ENCODE results near the gene TTC13. TPM values are rescaled to one million over a fixed set of nuclear protein-coding genes. Genes with fewer than 3 reads are reported as not detected.
A peak's percentile ranks its signal among the peaks of the same experiment; 100 is the strongest.

The TTC13 gene
- total and polyA plus RNA-seq, 10 of the 15 experiments (the other 5 are each of a cell fraction or from before 2014, with no cell fraction given), result 5.8 to 30.8 (median 18.5) TPM

DNA sequence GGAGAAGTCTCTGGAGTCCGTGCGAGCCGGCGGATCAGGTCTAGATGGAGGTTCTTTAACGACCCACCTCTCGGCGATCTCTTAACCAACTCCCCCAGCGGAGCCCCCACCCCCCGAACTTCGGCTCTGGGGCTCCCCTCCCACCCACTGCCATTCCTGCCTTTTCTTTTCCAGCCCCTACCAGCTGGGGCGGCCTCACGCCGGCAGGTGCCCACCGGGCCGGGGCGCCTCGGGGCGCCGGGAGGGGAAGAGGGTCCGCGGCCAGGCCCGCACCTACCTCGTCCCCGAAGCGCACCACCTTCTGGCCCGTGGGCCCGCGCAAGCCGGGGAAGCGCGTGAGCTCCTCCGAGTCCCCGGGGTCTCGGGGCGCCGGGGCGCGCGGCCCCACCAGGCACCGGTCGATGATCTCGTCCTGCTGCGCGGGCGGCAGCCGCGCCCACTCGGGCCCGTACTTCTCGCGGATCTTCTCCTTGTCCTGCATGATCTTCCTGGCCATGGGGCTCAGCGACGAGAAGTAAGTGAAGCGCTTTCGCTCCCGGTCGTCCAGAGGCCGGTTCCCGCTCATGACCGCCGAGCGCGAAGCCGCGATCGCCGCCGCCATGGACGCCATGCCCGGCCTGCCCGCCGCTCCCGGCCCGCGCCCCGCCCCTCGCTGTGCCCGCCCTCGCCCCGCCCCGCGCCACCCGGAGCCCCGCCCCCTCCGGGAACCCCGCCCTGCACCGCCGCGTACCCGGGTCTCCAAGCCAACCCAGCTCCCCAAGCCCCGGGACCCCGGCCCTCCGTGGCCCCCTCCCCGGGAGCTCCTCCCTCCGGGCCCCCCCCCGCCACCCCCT is 110.5 kb downstream of the TTC13 start, which contains the start of gene C1orf198 (continued):
- TF ChIP-seq CREM (IDR thresholded peaks at IDR 0.05; ENCODE audit: low read depth), result no peak
- peak; percentile 71 for TF ChIP-seq GATAD2B (conservative IDR thresholded peaks at IDR 0.05; ENCODE audit: low read depth)
- TF ChIP-seq EZH2 (IDR thresholded peaks at IDR 0.05; ENCODE audit: borderline replicate concordance, control insufficient read depth, low read depth, low read length), result no peak
- peak; percentile 74 for TF ChIP-seq POLR2A (IDR thresholded peaks at IDR 0.05; ENCODE audit: low read depth, low read length)
- TF ChIP-seq RB1 (IDR thresholded peaks at IDR 0.05; ENCODE audit: borderline replicate concordance), result 0 out of 2 replicates have a peak, but pooled peaks have one; percentile 68
- peak; percentile 31; the same call in 1 of the 2 replicates for TF ChIP-seq NR2F1 (conservative IDR thresholded peaks at IDR 0.05)
- TF ChIP-seq STAT3 (IDR thresholded peaks at IDR 0.05; ENCODE audit: low read depth, low read length), result no peak
- TF ChIP-seq BHLHE40 (IDR thresholded peaks at IDR 0.05; ENCODE audit: borderline replicate concordance in 1 of 2, low read depth in 2 of 2, low read length in 1 of 2), result peak in 1 of 2 experiments; percentile 24; a peak in 2 of 4 replicates
- TF ChIP-seq POLR2AphosphoS2 (IDR thresholded peaks at IDR 0.05; ENCODE audit: low read depth, low read length), result no peak
- TF ChIP-seq PAX5 (IDR thresholded peaks at IDR 0.05; ENCODE audit: borderline replicate concordance, low read depth, low read length), result no peak
- TF ChIP-seq SP1 (IDR thresholded peaks at IDR 0.05; ENCODE audit: low read depth, low read length), result no peak
- TF ChIP-seq TAF1 (IDR thresholded peaks at IDR 0.05; ENCODE audit: borderline replicate concordance, low read depth, low read length), result 0 out of 2 replicates have a peak, but pooled peaks have one; percentile 30
- TF ChIP-seq RFX5 (IDR thresholded peaks at IDR 0.05; ENCODE audit: low read depth, low read length), result no peak
- peak; percentile 66 for TF ChIP-seq IKZF1 (conservative IDR thresholded peaks at IDR 0.05)
- peak; percentile 92 for TF ChIP-seq YY1 (IDR thresholded peaks at IDR 0.05; ENCODE audit: low read depth, low read length)
- TF ChIP-seq DPF2 (IDR thresholded peaks at IDR 0.05), result 0 out of 2 replicates have a peak, but pooled peaks have one; percentile 26
- no peak for TF ChIP-seq SMAD5 (IDR thresholded peaks at IDR 0.05; ENCODE audit: low read depth)
- TF ChIP-seq CEBPB (IDR thresholded peaks at IDR 0.05; ENCODE audit: borderline replicate concordance in 1 of 2, low read depth in 2 of 2, low read length in 2 of 2), result no peak
- TF ChIP-seq, protein P1, sequence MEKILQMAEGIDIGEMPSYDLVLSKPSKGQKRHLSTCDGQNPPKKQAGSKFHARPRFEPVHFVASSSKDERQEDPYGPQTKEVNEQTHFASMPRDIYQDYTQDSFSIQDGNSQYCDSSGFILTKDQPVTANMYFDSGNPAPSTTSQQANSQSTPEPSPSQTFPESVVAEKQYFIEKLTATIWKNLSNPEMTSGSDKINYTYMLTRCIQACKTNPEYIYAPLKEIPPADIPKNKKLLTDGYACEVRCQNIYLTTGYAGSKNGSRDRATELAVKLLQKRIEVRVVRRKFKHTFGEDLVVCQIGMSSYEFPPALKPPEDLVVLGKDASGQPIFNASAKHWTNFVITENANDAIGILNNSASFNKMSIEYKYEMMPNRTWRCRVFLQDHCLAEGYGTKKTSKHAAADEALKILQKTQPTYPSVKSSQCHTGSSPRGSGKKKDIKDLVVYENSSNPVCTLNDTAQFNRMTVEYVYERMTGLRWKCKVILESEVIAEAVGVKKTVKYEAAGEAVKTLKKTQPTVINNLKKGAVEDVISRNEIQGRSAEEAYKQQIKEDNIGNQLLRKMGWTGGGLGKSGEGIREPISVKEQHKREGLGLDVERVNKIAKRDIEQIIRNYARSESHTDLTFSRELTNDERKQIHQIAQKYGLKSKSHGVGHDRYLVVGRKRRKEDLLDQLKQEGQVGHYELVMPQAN (conservative IDR thresholded peaks at IDR 0.05), result no peak

All from GM12878 (cell line).